Endothelial cell of umbilical vein (primary cell): Measurements from ENCODE around the gene HOXA1. TPM values are rescaled to one million over a fixed set of nuclear protein-coding genes. Genes with fewer than 3 reads are reported as not detected.

Experiments used
- BruUV-seq: library from RNA; stranded (reverse); fragments of 400-500 nt; replicated peaks from 2 replicates; lab custom pipeline; 2021; lab: Mats Ljungman, UMichigan
- CTCF ChIA-PET: fragments of 300-600, 350-600 bp; sonication (Branson Sonifier 250); formaldehyde crosslinking; loops from one replicate; lab custom pipeline; 2021; ENCODE audit warnings: antibody characterized with exemption, inconsistent platforms; lab: Charles Lee
- POLR2A ChIA-PET: fragments of 300-600, 350-600 bp; sonication (Branson Sonifier 250); formaldehyde crosslinking; loops from one replicate; lab custom pipeline; 2021; ENCODE audit warnings: antibody characterized with exemption, inconsistent platforms; lab: Charles Lee
- DNase-seq: peaks from one replicate; pipeline ENCODE4 v3.0.0-alpha.2; 2011; ENCODE audit warnings: low read depth, low spot score
- FAIRE-seq: peaks from 2 replicates; lab custom pipeline; 2011; peaks lifted over from hg19 to GRCh38; lab: Jason Lieb, UNC
- H2AFZ ChIP-seq: 2 replicates; pipeline ENCODE4 v1.6.0; 2012; ENCODE audit warnings: low read depth, low read length, control low read depth, inconsistent platforms
- H3K27ac ChIP-seq: 2 replicates; pipeline ENCODE4 v1.5.1; 2011; ENCODE audit warnings: low read depth, mild to moderate bottlenecking, control low read depth, low read length, moderate library complexity; ENCODE audit not compliant: insufficient read depth
- H3K27me3 ChIP-seq, 2 experiments: 2 replicates each; pipeline versions ENCODE4 v1.6.0 to v1.6.1; 2011; ENCODE audit warnings: low read length in 2 of 2, mixed read lengths in 1 of 2; ENCODE audit not compliant: control insufficient read depth in 2 of 2, insufficient read depth in 2 of 2
- H3K36me3 ChIP-seq, 2 experiments: 2 replicates in 1 of 2; 3 replicates in 1 of 2; pipeline ENCODE4 v1.5.1; 2011; ENCODE audit warnings: low read length in 2 of 2, mild to moderate bottlenecking in 1 of 2, moderate library complexity in 1 of 2; ENCODE audit not compliant: control insufficient read depth in 2 of 2, insufficient read depth in 2 of 2; ENCODE audit errors: extremely low read depth in 1 of 2
- H3K4me1 ChIP-seq: 3 replicates; pipeline ENCODE4 v1.5.1; 2011; ENCODE audit warnings: mild to moderate bottlenecking, low read length; ENCODE audit not compliant: control insufficient read depth, insufficient read depth; ENCODE audit errors: extremely low read depth
- H3K4me2 ChIP-seq: 2 replicates; pipeline ENCODE4 v1.6.1; 2011; ENCODE audit warnings: low read length, control low read depth, mixed read lengths; ENCODE audit not compliant: insufficient read depth
- H3K4me3 ChIP-seq, 3 experiments: fragments of 200-600 bp in 1 of 3; sonication (generic), shearing (Covaris generic) in 1 of 3; replicated peaks in 1 of 3; 2 replicates each; pipeline ENCODE4 v1.5.1; 2011 to 2016; ENCODE audit warnings: control low read depth in 3 of 3, low read length in 3 of 3, mild to moderate bottlenecking in 2 of 3, inconsistent platforms in 1 of 3, low read depth in 1 of 3, moderate library complexity in 1 of 3; ENCODE audit not compliant: insufficient read depth in 1 of 3
- H3K79me2 ChIP-seq: 2 replicates; pipeline ENCODE4 v1.6.0; 2012; ENCODE audit warnings: low read length, inconsistent platforms; ENCODE audit not compliant: control insufficient read depth, insufficient read depth
- H3K9ac ChIP-seq: replicated peaks from 2 replicates; pipeline ENCODE3; 2011; ENCODE audit warnings: low read length, control low read depth; ENCODE audit not compliant: insufficient read depth; ENCODE audit errors: extremely low read depth
- H3K9me1 ChIP-seq: replicated peaks from 3 replicates; pipeline ENCODE4 v1.6.0; 2011; ENCODE audit warnings: mild to moderate bottlenecking, low read length; ENCODE audit not compliant: control insufficient read depth, insufficient read depth; ENCODE audit errors: extremely low read depth
- H3K9me3 ChIP-seq: replicated peaks from 2 replicates; pipeline ENCODE4 v1.5.1; 2012; ENCODE audit warnings: low read length, inconsistent platforms; ENCODE audit not compliant: control insufficient read depth, insufficient read depth
- H4K20me1 ChIP-seq: replicated peaks from 2 replicates; pipeline ENCODE3; 2011; ENCODE audit warnings: mild to moderate bottlenecking, low read length; ENCODE audit not compliant: control insufficient read depth, insufficient read depth; ENCODE audit errors: extremely low read depth
- POLR2AphosphoS5 ChIP-seq: IDR thresholded peaks from 2 replicates; pipeline ENCODE4 v1.6.1; 2012; ENCODE audit warnings: low read depth, mild to moderate bottlenecking, control low read depth, low read length, moderate library complexity; ENCODE audit not compliant: insufficient read depth
- dilution Hi-C: fragments of 300-500 bp; cut with MboI; formaldehyde crosslinking; loops from one replicate; pipeline ENCODE4 v1.15.0; 2019; ENCODE audit warnings: low sequenced_read_pairs; ENCODE audit not compliant: extremely low pct_ligation_motif_present
- intact Hi-C: fragments of 100-400 bp; cut with micrococcal nuclease; formaldehyde crosslinking; loops from one replicate; pipeline ENCODE4 v1.10.0; 2022
- polyA plus RNA-seq, 4 experiments: library from polyadenylated mRNA; depleted of rRNA in 3 of 4; stranded (reverse) in 3 of 4; unstranded in 1 of 4; fragments of >200 nt; gene quantifications; 2 replicates each; pipeline versions ENCODE4 v1.2.1 to v1.2.3, GENCODE V29; 2011 to 2012; ENCODE audit warnings: missing spikeins in 1 of 4
- total RNA-seq: library from RNA; stranded (reverse); gene quantifications from 2 replicates; pipeline ENCODE4 v1.2.3, GENCODE V29; 2021
- TF ChIP-seq, protein P1 (sequence below), 2 donors: IDR thresholded peaks; 1 replicate in 1 of 2; 2 replicates in 1 of 2; pipeline ENCODE4 v1.5.1; 2011; ENCODE audit warnings: low read length in 2 of 2, mild to moderate bottlenecking in 2 of 2, moderate library complexity in 2 of 2, control low read depth in 1 of 2, inconsistent platforms in 1 of 2, low read depth in 1 of 2; ENCODE audit not compliant: insufficient read depth in 1 of 2; ENCODE audit errors: extremely low read depth in 1 of 2

HOXA1 gene
- total and polyA plus RNA-seq, 2 donors (not counting 3 experiments of a cell fraction or from before 2014, with no cell fraction given) = 1.2 to 2.4 TPM

DNA sequence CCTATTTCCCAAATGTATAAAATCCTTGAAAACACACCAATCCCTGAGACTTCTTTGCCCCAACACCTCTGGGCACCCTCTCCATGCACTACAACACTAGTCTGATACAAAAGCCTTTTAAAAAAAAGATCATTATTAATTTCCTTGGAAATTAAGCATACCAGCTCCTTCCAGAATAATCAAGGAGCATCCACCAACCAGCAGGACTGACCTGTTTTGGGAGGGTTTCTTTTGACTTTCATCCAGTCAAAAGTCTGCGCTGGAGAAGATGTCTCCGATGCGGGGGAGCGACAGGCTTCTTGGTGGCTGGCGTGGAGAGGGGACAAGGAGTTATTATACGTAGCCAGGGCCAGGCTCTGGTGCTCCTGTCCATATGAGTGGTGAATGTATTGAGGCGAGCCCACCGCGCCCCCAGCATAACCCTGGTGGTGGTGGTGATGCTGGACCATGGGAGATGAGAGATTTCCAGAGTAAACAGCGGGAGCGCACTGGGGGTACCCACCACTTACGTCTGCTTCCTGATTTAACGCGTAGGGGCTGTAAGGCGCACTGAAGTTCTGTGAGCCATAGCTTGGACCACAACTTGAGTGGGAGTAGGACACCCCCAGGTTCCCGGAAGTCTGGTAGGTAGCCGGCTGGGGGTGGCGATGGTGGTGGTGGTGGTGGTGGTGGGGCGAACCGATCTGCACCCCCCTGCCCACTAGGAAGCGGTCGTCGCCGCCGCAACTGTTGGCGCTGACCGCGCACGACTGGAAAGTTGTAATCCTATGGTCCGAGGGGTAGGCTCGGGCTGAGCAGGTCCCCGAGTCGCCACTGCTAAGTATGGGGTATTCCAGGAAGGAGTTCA is 527 bp downstream of the HOXA1 start:
- CTCF ChIA-PET = interaction anchor here (1.8 to 9.6 kb wide), 4 partner anchors 11 to 239 kb away, joined by 12 to 124 read pairs (median 49); no protein-coding TSS in a partner anchor
- Histone ChIP-seq H3K4me1 (peaks cover 40% of the 10 kb centered on the region), H4K20me1 (no peaks in the 10 kb centered on the region), H2AFZ (peak overlapping the region; percentile 56), H3K9ac (peak overlapping the region; percentile 64), H3K27me3 (no peaks in the 10 kb centered on the region), H3K36me3 (no peaks in the 10 kb centered on the region), H3K9me3 (no peaks in the 10 kb centered on the region), H3K4me2 (peak overlapping the region; percentile 47), H3K9me1 (no peaks in the 10 kb centered on the region), H3K79me2 (peaks cover 50% of the 10 kb centered on the region), H3K4me3 (peak overlapping the region; percentile 5 to 80 (median 48)), H3K27ac (peak overlapping the region; percentile 32)
- TSS peak; percentile 34 for BruUV-seq
- dilution Hi-C loops = no loop called here
- peak; percentile 2 for TF ChIP-seq POLR2AphosphoS5
- TF ChIP-seq, protein P1, sequence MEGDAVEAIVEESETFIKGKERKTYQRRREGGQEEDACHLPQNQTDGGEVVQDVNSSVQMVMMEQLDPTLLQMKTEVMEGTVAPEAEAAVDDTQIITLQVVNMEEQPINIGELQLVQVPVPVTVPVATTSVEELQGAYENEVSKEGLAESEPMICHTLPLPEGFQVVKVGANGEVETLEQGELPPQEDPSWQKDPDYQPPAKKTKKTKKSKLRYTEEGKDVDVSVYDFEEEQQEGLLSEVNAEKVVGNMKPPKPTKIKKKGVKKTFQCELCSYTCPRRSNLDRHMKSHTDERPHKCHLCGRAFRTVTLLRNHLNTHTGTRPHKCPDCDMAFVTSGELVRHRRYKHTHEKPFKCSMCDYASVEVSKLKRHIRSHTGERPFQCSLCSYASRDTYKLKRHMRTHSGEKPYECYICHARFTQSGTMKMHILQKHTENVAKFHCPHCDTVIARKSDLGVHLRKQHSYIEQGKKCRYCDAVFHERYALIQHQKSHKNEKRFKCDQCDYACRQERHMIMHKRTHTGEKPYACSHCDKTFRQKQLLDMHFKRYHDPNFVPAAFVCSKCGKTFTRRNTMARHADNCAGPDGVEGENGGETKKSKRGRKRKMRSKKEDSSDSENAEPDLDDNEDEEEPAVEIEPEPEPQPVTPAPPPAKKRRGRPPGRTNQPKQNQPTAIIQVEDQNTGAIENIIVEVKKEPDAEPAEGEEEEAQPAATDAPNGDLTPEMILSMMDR (IDR thresholded peaks at IDR 0.05; ENCODE audit: extremely low read depth in 1 of 2, insufficient read depth in 1 of 2, low read depth in 1 of 2, low read length in 2 of 2) = no peak
- POLR2A ChIA-PET = interaction anchor here (0.6 to 1.0 kb wide), 2 partner anchors 34 to 40 kb away, joined by 3 to 4 read pairs; no protein-coding TSS in a partner anchor
- no peak for FAIRE-seq
- no peak for DNase-seq
- intact Hi-C loops = loop anchor here (2.0 kb wide), 1 partner anchor 28 kb away; no protein-coding TSS in a partner anchor
